Measurements from ENCODE around the gene NATD1.
"Not testable (repeated sequence)": the region's sequence is repeated elsewhere in the genome, so short reads cannot be mapped to it uniquely, and the experiment has no call there.

The NATD1 gene

GRCh38 chr17:21214015-21214776, 39.0 kb downstream of the NATD1 start, which contains the start of gene TMEM11:
Gene TMEM11 (minus strand): TSS chr17:21214161. CDS start chr17:21214152, 9 bp downstream.
- FAIRE-seq, result no peak

GRCh38 chr17:21213638-21214014, 39.6 kb downstream of the NATD1 start:
- FAIRE-seq, result no peak

- FAIRE-seq, result no peak
These were observed 40.2 kb downstream of the NATD1 start for GRCh38 chr17:21212826-21213637.

GRCh38 chr17:21211825-21212479, 41.3 kb downstream of the NATD1 start:
- no peak for FAIRE-seq

GRCh38 chr17:21210411-21211076, 42.7 kb downstream of the NATD1 start:
- FAIRE-seq, result no peak

- no peak for FAIRE-seq
These were observed 43.6 kb downstream of the NATD1 start for GRCh38 chr17:21209511-21210175.

GRCh38 chr17:21208352-21208751, 44.9 kb downstream of the NATD1 start:
- no peak for FAIRE-seq

GRCh38 chr17:21204935-21205334, 48.3 kb downstream of the NATD1 start:
- FAIRE-seq, result no peak

- no peak for FAIRE-seq
These were observed 50.7 kb downstream of the NATD1 start for GRCh38 chr17:21202512-21202911.

GRCh38 chr17:21201874-21202273, 51.3 kb downstream of the NATD1 start:
- no peak for FAIRE-seq

- FAIRE-seq, result no peak
These were observed 52.0 kb downstream of the NATD1 start for GRCh38 chr17:21201298-21201595.

GRCh38 chr17:21200590-21201297, 52.5 kb downstream of the NATD1 start:
- no peak for FAIRE-seq

- no peak for FAIRE-seq
These were observed 53.4 kb downstream of the NATD1 start for GRCh38 chr17:21199856-21200255.

- no peak for FAIRE-seq
These were observed 53.9 kb downstream of the NATD1 start for GRCh38 chr17:21199311-21199710.

- FAIRE-seq, result no peak
These were observed 54.8 kb downstream of the NATD1 start for GRCh38 chr17:21198411-21198810.

- FAIRE-seq, result no peak
These were observed 57.1 kb downstream of the NATD1 start for GRCh38 chr17:21196126-21196525.

GRCh38 chr17:21194703-21195102, 58.5 kb downstream of the NATD1 start:
- no peak for FAIRE-seq

- FAIRE-seq, result no peak
These were observed 59.0 kb downstream of the NATD1 start for GRCh38 chr17:21194226-21194625.

- FAIRE-seq, result no peak
These were observed 60.2 kb downstream of the NATD1 start for GRCh38 chr17:21193031-21193430.

- FAIRE-seq, result not testable (repeated sequence)
These were observed 60.8 kb downstream of the NATD1 start for GRCh38 chr17:21192414-21192813.

GRCh38 chr17:21191698-21192097, 61.5 kb downstream of the NATD1 start:
- FAIRE-seq, result no peak

- no peak for FAIRE-seq
These were observed 63.1 kb downstream of the NATD1 start for GRCh38 chr17:21190078-21190477.

Measured in islet of Langerhans (tissue), 1 donor.